Thyroid gland (tissue), 4 donors: ENCODE measurements around the gene BTBD9.

ENCODE experiments used
- CTCF ChIP-seq, 6 experiments: fragments of 200-600 bp in 3 of 6; fragments of 450-650 bp in 3 of 6; sonication (generic) in 3 of 6; IDR thresholded peaks; one replicate each; pipeline ENCODE4 v1.5.1; 2016 to 2019; ENCODE audit warnings: antibody characterized with exemption in 6 of 6, mild to moderate bottlenecking in 2 of 6, inconsistent platforms in 1 of 6, moderate library complexity in 1 of 6
- POLR2A ChIP-seq, 2 donors: fragments of 450-650 bp; IDR thresholded peaks; one replicate each; pipeline ENCODE4 v1.6.1; 2017; ENCODE audit warnings: antibody characterized with exemption in 2 of 2, mild to moderate bottlenecking in 2 of 2, moderate library complexity in 1 of 2

- TF ChIP-seq CTCF (IDR thresholded peaks at IDR 0.05) (no peak), POLR2A (IDR thresholded peaks at IDR 0.05) (no peak)
Observed at GRCh38 chr6:38531134-38531533, 108.6 kb downstream of the BTBD9 start.
